Endothelial cell of umbilical vein (primary cell): ENCODE measurements around the gene MIPEP. TPM values are rescaled to one million over a fixed set of nuclear protein-coding genes. Genes with fewer than 3 reads are reported as not detected.

ENCODE experiments used
- BruUV-seq: library from RNA; stranded (reverse); fragments of 400-500 nt; replicated peaks from 2 replicates; lab custom pipeline; 2021; lab: Mats Ljungman, UMichigan
- CTCF ChIA-PET: fragments of 300-600, 350-600 bp; sonication (Branson Sonifier 250); formaldehyde crosslinking; loops from one replicate; lab custom pipeline; 2021; ENCODE audit warnings: antibody characterized with exemption, inconsistent platforms; lab: Charles Lee
- POLR2A ChIA-PET: fragments of 300-600, 350-600 bp; sonication (Branson Sonifier 250); formaldehyde crosslinking; loops from one replicate; lab custom pipeline; 2021; ENCODE audit warnings: antibody characterized with exemption, inconsistent platforms; lab: Charles Lee
- DNase-seq: peaks from one replicate; pipeline ENCODE4 v3.0.0-alpha.2; 2011; ENCODE audit warnings: low read depth, low spot score
- FAIRE-seq: peaks from 2 replicates; lab custom pipeline; 2011; peaks lifted over from hg19 to GRCh38; lab: Jason Lieb, UNC
- H2AFZ ChIP-seq: 2 replicates; pipeline ENCODE4 v1.6.0; 2012; ENCODE audit warnings: low read depth, low read length, control low read depth, inconsistent platforms
- H3K27ac ChIP-seq: 2 replicates; pipeline ENCODE4 v1.5.1; 2011; ENCODE audit warnings: low read depth, mild to moderate bottlenecking, control low read depth, low read length, moderate library complexity; ENCODE audit not compliant: insufficient read depth
- H3K27me3 ChIP-seq, 2 experiments: 2 replicates each; pipeline versions ENCODE4 v1.6.0 to v1.6.1; 2011; ENCODE audit warnings: low read length in 2 of 2, mixed read lengths in 1 of 2; ENCODE audit not compliant: control insufficient read depth in 2 of 2, insufficient read depth in 2 of 2
- H3K36me3 ChIP-seq, 2 experiments: 2 replicates in 1 of 2; 3 replicates in 1 of 2; pipeline ENCODE4 v1.5.1; 2011; ENCODE audit warnings: low read length in 2 of 2, mild to moderate bottlenecking in 1 of 2, moderate library complexity in 1 of 2; ENCODE audit not compliant: control insufficient read depth in 2 of 2, insufficient read depth in 2 of 2; ENCODE audit errors: extremely low read depth in 1 of 2
- H3K4me1 ChIP-seq: 3 replicates; pipeline ENCODE4 v1.5.1; 2011; ENCODE audit warnings: mild to moderate bottlenecking, low read length; ENCODE audit not compliant: control insufficient read depth, insufficient read depth; ENCODE audit errors: extremely low read depth
- H3K4me2 ChIP-seq: 2 replicates; pipeline ENCODE4 v1.6.1; 2011; ENCODE audit warnings: low read length, control low read depth, mixed read lengths; ENCODE audit not compliant: insufficient read depth
- H3K4me3 ChIP-seq, 3 experiments: fragments of 200-600 bp in 1 of 3; sonication (generic), shearing (Covaris generic) in 1 of 3; replicated peaks in 1 of 3; 2 replicates each; pipeline ENCODE4 v1.5.1; 2011 to 2016; ENCODE audit warnings: control low read depth in 3 of 3, low read length in 3 of 3, mild to moderate bottlenecking in 2 of 3, inconsistent platforms in 1 of 3, low read depth in 1 of 3, moderate library complexity in 1 of 3; ENCODE audit not compliant: insufficient read depth in 1 of 3
- H3K79me2 ChIP-seq: 2 replicates; pipeline ENCODE4 v1.6.0; 2012; ENCODE audit warnings: low read length, inconsistent platforms; ENCODE audit not compliant: control insufficient read depth, insufficient read depth
- H3K9ac ChIP-seq: replicated peaks from 2 replicates; pipeline ENCODE3; 2011; ENCODE audit warnings: low read length, control low read depth; ENCODE audit not compliant: insufficient read depth; ENCODE audit errors: extremely low read depth
- H3K9me1 ChIP-seq: replicated peaks from 3 replicates; pipeline ENCODE4 v1.6.0; 2011; ENCODE audit warnings: mild to moderate bottlenecking, low read length; ENCODE audit not compliant: control insufficient read depth, insufficient read depth; ENCODE audit errors: extremely low read depth
- H3K9me3 ChIP-seq: replicated peaks from 2 replicates; pipeline ENCODE4 v1.5.1; 2012; ENCODE audit warnings: low read length, inconsistent platforms; ENCODE audit not compliant: control insufficient read depth, insufficient read depth
- H4K20me1 ChIP-seq: replicated peaks from 2 replicates; pipeline ENCODE3; 2011; ENCODE audit warnings: mild to moderate bottlenecking, low read length; ENCODE audit not compliant: control insufficient read depth, insufficient read depth; ENCODE audit errors: extremely low read depth
- EZH2 ChIP-seq: IDR thresholded peaks from 2 replicates; pipeline ENCODE4 v1.6.1; 2012; ENCODE audit warnings: borderline replicate concordance, low read depth, mild to moderate bottlenecking, moderate library complexity, low read length, inconsistent platforms; ENCODE audit not compliant: severe bottlenecking
- FOS ChIP-seq: IDR thresholded peaks from 2 replicates; pipeline ENCODE4 v1.6.1; 2011; ENCODE audit warnings: mild to moderate bottlenecking, low read length, moderate library complexity, borderline replicate concordance; ENCODE audit not compliant: insufficient read depth
- GATA2 ChIP-seq: IDR thresholded peaks from 2 replicates; pipeline ENCODE4 v1.7.0; 2011; ENCODE audit warnings: low read depth, mild to moderate bottlenecking, moderate library complexity, mixed read lengths, low read length; ENCODE audit not compliant: insufficient read length, insufficient read depth
- JUN ChIP-seq: IDR thresholded peaks from 2 replicates; pipeline ENCODE4 v1.6.1; 2011; ENCODE audit warnings: borderline replicate concordance, low read depth; ENCODE audit not compliant: insufficient read length, insufficient read depth
- MYC ChIP-seq: IDR thresholded peaks from one replicate; pipeline ENCODE4 v1.6.1; 2011; ENCODE audit warnings: mild to moderate bottlenecking, low read depth, low read length
- POLR2A ChIP-seq: IDR thresholded peaks from 2 replicates; pipeline ENCODE4 v1.6.1; 2012; ENCODE audit warnings: low read depth, mild to moderate bottlenecking, control low read depth, low read length
- POLR2AphosphoS5 ChIP-seq: IDR thresholded peaks from 2 replicates; pipeline ENCODE4 v1.6.1; 2012; ENCODE audit warnings: low read depth, mild to moderate bottlenecking, control low read depth, low read length, moderate library complexity; ENCODE audit not compliant: insufficient read depth
- dilution Hi-C: fragments of 300-500 bp; cut with MboI; formaldehyde crosslinking; loops from one replicate; pipeline ENCODE4 v1.15.0; 2019; ENCODE audit warnings: low sequenced_read_pairs; ENCODE audit not compliant: extremely low pct_ligation_motif_present
- intact Hi-C: fragments of 100-400 bp; cut with micrococcal nuclease; formaldehyde crosslinking; loops from one replicate; pipeline ENCODE4 v1.10.0; 2022
- polyA plus RNA-seq, 4 experiments: library from polyadenylated mRNA; depleted of rRNA in 3 of 4; stranded (reverse) in 3 of 4; unstranded in 1 of 4; fragments of >200 nt; gene quantifications; 2 replicates each; pipeline versions ENCODE4 v1.2.1 to v1.2.3, GENCODE V29; 2011 to 2012; ENCODE audit warnings: missing spikeins in 1 of 4
- total RNA-seq: library from RNA; stranded (reverse); gene quantifications from 2 replicates; pipeline ENCODE4 v1.2.3, GENCODE V29; 2021
- TF ChIP-seq, protein P1 (sequence below): IDR thresholded peaks from 2 replicates; pipeline ENCODE4 v1.6.1; 2011; ENCODE audit not compliant: insufficient read depth, insufficient read length
- TF ChIP-seq, protein P2 (sequence below), 2 donors: IDR thresholded peaks; 1 replicate in 1 of 2; 2 replicates in 1 of 2; pipeline ENCODE4 v1.5.1; 2011; ENCODE audit warnings: low read length in 2 of 2, mild to moderate bottlenecking in 2 of 2, moderate library complexity in 2 of 2, control low read depth in 1 of 2, inconsistent platforms in 1 of 2, low read depth in 1 of 2; ENCODE audit not compliant: insufficient read depth in 1 of 2; ENCODE audit errors: extremely low read depth in 1 of 2

The MIPEP gene
- total and polyA plus RNA-seq, 2 donors (not counting 3 experiments of a cell fraction or from before 2014, with no cell fraction given), result 12.4 to 19.2 TPM

DNA sequence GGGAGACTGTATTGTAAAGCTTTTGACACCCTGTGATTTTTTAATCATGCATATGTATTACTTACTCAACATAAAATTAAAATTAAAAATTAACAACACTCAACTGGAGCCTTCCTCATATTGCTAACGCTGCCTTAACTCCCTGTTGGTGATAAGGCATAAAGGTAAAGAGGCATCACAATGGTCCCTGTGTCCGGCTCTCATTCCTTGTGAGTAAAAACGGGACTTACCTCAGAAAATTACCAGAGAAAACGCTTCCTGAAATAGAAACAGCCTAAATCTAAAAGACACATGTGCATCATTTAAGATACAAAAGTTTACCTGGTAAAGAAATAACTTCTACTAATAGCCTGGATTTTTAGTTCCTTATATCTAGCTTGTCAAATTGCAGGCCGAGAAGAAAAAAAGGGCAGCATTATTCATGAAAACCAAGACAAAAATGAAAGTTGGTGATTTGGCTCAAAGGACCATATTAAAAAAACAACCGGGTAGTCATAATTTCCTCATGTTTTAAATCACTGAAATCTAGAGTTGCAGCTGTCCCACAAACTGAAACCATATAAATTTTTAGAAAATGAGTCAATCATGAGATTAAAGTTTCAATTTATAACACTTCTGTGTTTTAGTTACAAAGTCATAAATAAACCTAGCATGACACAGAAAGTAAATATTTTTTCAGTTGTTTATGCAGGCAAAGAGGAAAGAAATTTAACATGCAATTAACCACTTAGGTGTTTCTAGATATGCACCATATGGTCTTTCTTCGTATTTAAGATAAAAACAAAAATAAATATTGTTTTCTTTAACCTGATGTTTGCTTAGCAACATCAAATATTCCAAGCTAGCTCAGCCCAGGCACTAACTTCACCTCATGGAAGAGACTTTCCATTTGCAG, 94.7 kb downstream of the MIPEP start:
- TSS peak; percentile 90 for BruUV-seq
- ChIA-PET POLR2A (no interaction called here), CTCF (interaction anchor here (0.6 to 1.6 kb wide), 7 partner anchors 28 to 281 kb away, joined by 3 to 5 read pairs (median 3); no protein-coding TSS in a partner anchor)
- H3K27me3 ChIP-seq, result no peaks in the 10 kb centered on the region
- no peaks in the 10 kb centered on the region for H3K36me3 ChIP-seq
- FAIRE-seq (peak; percentile 88), DNase-seq (peak; percentile 91)
- intact Hi-C loops (loop anchor here (1.0 to 5.0 kb wide), 4 partner anchors 44 to 417 kb away; no protein-coding TSS in a partner anchor), dilution Hi-C loops (no loop called here)
- H3K79me2 ChIP-seq, result no peaks in the 10 kb centered on the region
- H3K9ac ChIP-seq, result peak overlapping the region; percentile 81
- peak overlapping the region; percentile 85 for H3K27ac ChIP-seq
- H3K9me1 ChIP-seq, result no peaks in the 10 kb centered on the region
- peaks cover 22% of the 10 kb centered on the region for H3K4me1 ChIP-seq
- H2AFZ ChIP-seq, result no peak overlapping the region
- TF ChIP-seq, protein P1, sequence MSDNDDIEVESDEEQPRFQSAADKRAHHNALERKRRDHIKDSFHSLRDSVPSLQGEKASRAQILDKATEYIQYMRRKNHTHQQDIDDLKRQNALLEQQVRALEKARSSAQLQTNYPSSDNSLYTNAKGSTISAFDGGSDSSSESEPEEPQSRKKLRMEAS, result no peak
- no peak for TF ChIP-seq EZH2
- no peak for TF ChIP-seq POLR2AphosphoS5
- TF ChIP-seq JUN, result peak; percentile 65
- TF ChIP-seq FOS, result peak; percentile 64
- TF ChIP-seq POLR2A, result peak; percentile 28
- TF ChIP-seq, protein P2, sequence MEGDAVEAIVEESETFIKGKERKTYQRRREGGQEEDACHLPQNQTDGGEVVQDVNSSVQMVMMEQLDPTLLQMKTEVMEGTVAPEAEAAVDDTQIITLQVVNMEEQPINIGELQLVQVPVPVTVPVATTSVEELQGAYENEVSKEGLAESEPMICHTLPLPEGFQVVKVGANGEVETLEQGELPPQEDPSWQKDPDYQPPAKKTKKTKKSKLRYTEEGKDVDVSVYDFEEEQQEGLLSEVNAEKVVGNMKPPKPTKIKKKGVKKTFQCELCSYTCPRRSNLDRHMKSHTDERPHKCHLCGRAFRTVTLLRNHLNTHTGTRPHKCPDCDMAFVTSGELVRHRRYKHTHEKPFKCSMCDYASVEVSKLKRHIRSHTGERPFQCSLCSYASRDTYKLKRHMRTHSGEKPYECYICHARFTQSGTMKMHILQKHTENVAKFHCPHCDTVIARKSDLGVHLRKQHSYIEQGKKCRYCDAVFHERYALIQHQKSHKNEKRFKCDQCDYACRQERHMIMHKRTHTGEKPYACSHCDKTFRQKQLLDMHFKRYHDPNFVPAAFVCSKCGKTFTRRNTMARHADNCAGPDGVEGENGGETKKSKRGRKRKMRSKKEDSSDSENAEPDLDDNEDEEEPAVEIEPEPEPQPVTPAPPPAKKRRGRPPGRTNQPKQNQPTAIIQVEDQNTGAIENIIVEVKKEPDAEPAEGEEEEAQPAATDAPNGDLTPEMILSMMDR (IDR thresholded peaks at IDR 0.05; ENCODE audit: extremely low read depth in 1 of 2, insufficient read depth in 1 of 2, low read depth in 1 of 2, low read length in 2 of 2), result no peak
- no peak for TF ChIP-seq MYC
- TF ChIP-seq GATA2, result peak; percentile 38
- peak overlapping the region; percentile 78 for H3K4me2 ChIP-seq
- no peaks in the 10 kb centered on the region for H4K20me1 ChIP-seq
- no peaks in the 10 kb centered on the region for H3K9me3 ChIP-seq
- H3K4me3 ChIP-seq, result peak overlapping the region in 1 of 3 experiments; percentile 47
